Stimulated activated naive CD8-positive, alpha-beta T cell treated with anti-CD3 and anti-CD28 coated beads, Interleukin-15, amount 100 ng/mL, for 72 hours (primary cell): ENCODE results near the gene KRT24.
"Not testable (repeated sequence)": the region's sequence is repeated elsewhere in the genome, so short reads cannot be mapped to it uniquely, and the experiment has no call there.

ENCODE experiments used
- ATAC-seq: fragments of 150-1000 bp; cut with Tn5 transposase; 2 replicates; pipeline ENCODE4 v1.10.0; 2021; ENCODE audit warnings: mild to moderate bottlenecking, moderate library complexity
- DNase-seq, 2 donors: peaks; one replicate each; pipeline ENCODE4 v3.0.0; 2021 to 2022
- H3K27ac Mint-ChIP-seq, 2 donors: one replicate each; pipeline ENCODE4 v1.8.0; 2022; ENCODE audit warnings: mild to moderate bottlenecking in 2 of 2, mixed read lengths in 2 of 2, moderate library complexity in 2 of 2
- H3K27me3 Mint-ChIP-seq: one replicate; pipeline ENCODE4 v1.8.0; 2022; ENCODE audit warnings: mixed read lengths
- H3K4me1 Mint-ChIP-seq: one replicate; pipeline ENCODE4 v1.8.0; 2022; ENCODE audit warnings: mild to moderate bottlenecking, mixed read lengths
- H3K4me3 Mint-ChIP-seq, 2 donors: one replicate each; pipeline ENCODE4 v1.8.0; 2022; ENCODE audit warnings: mild to moderate bottlenecking in 2 of 2, mixed read lengths in 2 of 2, moderate library complexity in 1 of 2
- H3K9me3 Mint-ChIP-seq, 2 donors: one replicate each; pipeline ENCODE4 v1.8.0; 2022; ENCODE audit warnings: mixed read lengths in 2 of 2

KRT24 gene

GRCh38 chr17:40703652-40704051 lies at the start of gene KRT24:
Gene KRT24 (minus strand): TSS chr17:40703752. CDS start chr17:40703693, 59 bp downstream.
- no peak within 1 kb of the TSS for H3K4me3 Mint-ChIP-seq
- H3K27ac Mint-ChIP-seq: no peak within 1 kb of the TSS
- peaks cover 52% of the 10 kb centered on the region for H3K27me3 Mint-ChIP-seq
- ATAC-seq: no peak
- DNase-seq: no peak
- no peaks in the 10 kb centered on the region for H3K9me3 Mint-ChIP-seq
- no peaks in the 10 kb centered on the region for H3K4me1 Mint-ChIP-seq

GRCh38 chr17:40751065-40751464 lies 47.5 kb upstream of the KRT24 start:
- Mint-ChIP-seq H3K27ac (no peak overlapping the region), H3K4me1 (no peaks in the 10 kb centered on the region), H3K27me3 (peaks cover 21% of the 10 kb centered on the region), H3K9me3 (no peaks in the 10 kb centered on the region), H3K4me3 (no peak overlapping the region)
- DNase-seq: no peak
- no peak for ATAC-seq

- H3K27ac Mint-ChIP-seq: no peak overlapping the region
These were observed 46.8 kb upstream of the KRT24 start for GRCh38 chr17:40750391-40750790.

GRCh38 chr17:40748666-40749065 lies 45.1 kb upstream of the KRT24 start:
- not testable (repeated sequence) for DNase-seq, H3K27ac Mint-ChIP-seq, H3K9me3 Mint-ChIP-seq, H3K4me3 Mint-ChIP-seq, ATAC-seq, H3K4me1 Mint-ChIP-seq
- peaks cover 41% of the 10 kb centered on the region for H3K27me3 Mint-ChIP-seq

More at GRCh38 chr17:40750391-40750790, 46.8 kb upstream of the KRT24 start:
- H3K9me3 Mint-ChIP-seq: no peaks in the 10 kb centered on the region
- H3K4me3 Mint-ChIP-seq: no peak overlapping the region
- no peak for ATAC-seq
- H3K27me3 Mint-ChIP-seq: peaks cover 28% of the 10 kb centered on the region
- H3K4me1 Mint-ChIP-seq: no peaks in the 10 kb centered on the region
- DNase-seq: no peak

- peaks cover 5 to 8% of the 10 kb centered on the region in 2 donors for H3K9me3 Mint-ChIP-seq
- DNase-seq (no peak), ATAC-seq (no peak)
- H3K4me3 Mint-ChIP-seq: no peak overlapping the region
- H3K4me1 Mint-ChIP-seq: no peaks in the 10 kb centered on the region
- H3K27me3 Mint-ChIP-seq: peaks cover 54% of the 10 kb centered on the region
- H3K27ac Mint-ChIP-seq: no peak overlapping the region
These were observed 35.0 kb upstream of the KRT24 start for GRCh38 chr17:40738553-40738952.

GRCh38 chr17:40735016-40735415 lies 31.5 kb upstream of the KRT24 start:
- H3K27me3 Mint-ChIP-seq: peaks cover 57% of the 10 kb centered on the region
- H3K4me1 Mint-ChIP-seq: no peaks in the 10 kb centered on the region
- H3K27ac Mint-ChIP-seq: no peak overlapping the region
- ATAC-seq: no peak
- DNase-seq: no peak
- H3K4me3 Mint-ChIP-seq: no peak overlapping the region
- no peaks in the 10 kb centered on the region for H3K9me3 Mint-ChIP-seq

- H3K27ac Mint-ChIP-seq: no peak overlapping the region
- H3K27me3 Mint-ChIP-seq: peaks cover 57% of the 10 kb centered on the region
- H3K4me3 Mint-ChIP-seq: no peak overlapping the region
- no peak for ATAC-seq
- no peak for DNase-seq
- no peaks in the 10 kb centered on the region for H3K9me3 Mint-ChIP-seq
- no peaks in the 10 kb centered on the region for H3K4me1 Mint-ChIP-seq
These were observed 30.5 kb upstream of the KRT24 start for GRCh38 chr17:40734018-40734417.

- H3K4me3 Mint-ChIP-seq: no peak overlapping the region
- DNase-seq (no peak), ATAC-seq (no peak)
- peaks cover 6% of the 10 kb centered on the region for H3K4me1 Mint-ChIP-seq
- peaks cover 43% of the 10 kb centered on the region for H3K27me3 Mint-ChIP-seq
- H3K9me3 Mint-ChIP-seq: no peaks in the 10 kb centered on the region
- H3K27ac Mint-ChIP-seq: no peak overlapping the region
These were observed 27.4 kb upstream of the KRT24 start for GRCh38 chr17:40730970-40731369.

GRCh38 chr17:40727447-40728231 lies 24.1 kb upstream of the KRT24 start:
- Mint-ChIP-seq H3K9me3 (no peaks in the 10 kb centered on the region), H3K4me1 (peaks cover 6% of the 10 kb centered on the region), H3K27ac (no peak overlapping the region), H3K27me3 (peaks cover 17% of the 10 kb centered on the region), H3K4me3 (no peak overlapping the region)
- DNase-seq (no peak), ATAC-seq (no peak)

- H3K4me3 Mint-ChIP-seq: no peak overlapping the region
- peaks cover 6% of the 10 kb centered on the region for H3K4me1 Mint-ChIP-seq
- H3K27ac Mint-ChIP-seq: no peak overlapping the region
- ATAC-seq (no peak), DNase-seq (no peak)
- peaks cover 17% of the 10 kb centered on the region for H3K27me3 Mint-ChIP-seq
- no peaks in the 10 kb centered on the region for H3K9me3 Mint-ChIP-seq
These were observed 23.4 kb upstream of the KRT24 start for GRCh38 chr17:40726919-40727318.

GRCh38 chr17:40724656-40725055 lies 21.1 kb upstream of the KRT24 start:
- Mint-ChIP-seq H3K27me3 (peaks cover 9% of the 10 kb centered on the region), H3K4me1 (peaks cover 6% of the 10 kb centered on the region), H3K9me3 (no peaks in the 10 kb centered on the region), H3K27ac (no peak overlapping the region), H3K4me3 (no peak overlapping the region)
- no peak for DNase-seq
- ATAC-seq: no peak

- Mint-ChIP-seq H3K9me3 (no peaks in the 10 kb centered on the region), H3K4me3 (no peak overlapping the region), H3K4me1 (no peaks in the 10 kb centered on the region), H3K27ac (no peak overlapping the region), H3K27me3 (peaks cover 9% of the 10 kb centered on the region)
- no peak for ATAC-seq
- no peak for DNase-seq
These were observed 18.7 kb upstream of the KRT24 start for GRCh38 chr17:40722241-40722640.

GRCh38 chr17:40720899-40721298 lies 17.3 kb upstream of the KRT24 start:
- Mint-ChIP-seq H3K4me3 (no peak overlapping the region), H3K9me3 (no peaks in the 10 kb centered on the region), H3K27ac (no peak overlapping the region), H3K27me3 (peaks cover 9% of the 10 kb centered on the region), H3K4me1 (no peaks in the 10 kb centered on the region)
- DNase-seq (no peak), ATAC-seq (no peak)

- no peak overlapping the region for H3K27ac Mint-ChIP-seq
- H3K4me1 Mint-ChIP-seq: no peaks in the 10 kb centered on the region
- H3K4me3 Mint-ChIP-seq: no peak overlapping the region
- H3K27me3 Mint-ChIP-seq: peaks cover 16% of the 10 kb centered on the region
- ATAC-seq (no peak), DNase-seq (no peak)
- H3K9me3 Mint-ChIP-seq: no peaks in the 10 kb centered on the region
These were observed 15.4 kb upstream of the KRT24 start for GRCh38 chr17:40718930-40719329.

GRCh38 chr17:40717776-40718175 lies 14.2 kb upstream of the KRT24 start:
- Mint-ChIP-seq H3K4me1 (no peaks in the 10 kb centered on the region), H3K4me3 (no peak overlapping the region), H3K9me3 (no peaks in the 10 kb centered on the region), H3K27ac (no peak overlapping the region), H3K27me3 (peaks cover 16% of the 10 kb centered on the region)
- ATAC-seq (no peak), DNase-seq (no peak)

GRCh38 chr17:40714473-40714872 lies 10.9 kb upstream of the KRT24 start:
- no peaks in the 10 kb centered on the region for H3K4me1 Mint-ChIP-seq
- DNase-seq (no peak), ATAC-seq (no peak)
- H3K27ac Mint-ChIP-seq: no peak overlapping the region
- H3K27me3 Mint-ChIP-seq: peaks cover 7% of the 10 kb centered on the region
- H3K4me3 Mint-ChIP-seq: no peak overlapping the region
- no peaks in the 10 kb centered on the region for H3K9me3 Mint-ChIP-seq

GRCh38 chr17:40707745-40708144 lies 4.2 kb upstream of the KRT24 start:
- no peak overlapping the region for H3K4me3 Mint-ChIP-seq
- H3K9me3 Mint-ChIP-seq: no peaks in the 10 kb centered on the region
- no peak overlapping the region for H3K27ac Mint-ChIP-seq
- DNase-seq (no peak), ATAC-seq (no peak)
- H3K27me3 Mint-ChIP-seq: peaks cover 36% of the 10 kb centered on the region
- H3K4me1 Mint-ChIP-seq: no peaks in the 10 kb centered on the region
